ENCODE results near the gene CCDC85A. TPM values are rescaled to one million over a fixed set of nuclear protein-coding genes. Genes with fewer than 3 reads are reported as not detected.

CCDC85A gene
- polyA plus RNA-seq, 1 donor (not counting 4 experiments of a cell fraction or from before 2014, with no cell fraction given) = not detected

- Histone ChIP-seq H2AFZ (ENCODE audit: control insufficient read depth, low read length) (no peak overlapping the region), H4K20me1 (ENCODE audit: control insufficient read depth, extremely low read depth, insufficient read depth, low read length) (no peaks in the 10 kb centered on the region), H3K79me2 (ENCODE audit: control insufficient read depth, insufficient read depth, low read length) (no peaks in the 10 kb centered on the region), H3K27ac (ENCODE audit: control insufficient read depth, insufficient read depth, low read length) (no peak overlapping the region), H3K36me3 (ENCODE audit: control insufficient read depth in 2 of 2, extremely low read depth in 1 of 2, insufficient read depth in 2 of 2, low read length in 2 of 2) (no peaks in the 10 kb centered on the region), H3K27me3 (ENCODE audit: control insufficient read depth, extremely low read depth, insufficient read depth, low read length) (no peaks in the 10 kb centered on the region), H3K9ac (ENCODE audit: control insufficient read depth, extremely low read depth, insufficient read depth, low read length) (no peak overlapping the region), H3K4me1 (ENCODE audit: control insufficient read depth, extremely low read depth, insufficient read depth, low read length) (no peaks in the 10 kb centered on the region), H3K9me3 (ENCODE audit: control insufficient read depth, low read depth, low read length) (no peaks in the 10 kb centered on the region), H3K4me2 (ENCODE audit: control insufficient read depth, extremely low read depth, insufficient read depth, low read depth, low read length) (no peak overlapping the region), H3K9me1 (ENCODE audit: control insufficient read depth, extremely low read depth, insufficient read depth, low read length) (no peaks in the 10 kb centered on the region), H3K4me3 (ENCODE audit: control insufficient read depth in 2 of 3, extremely low read depth in 1 of 3, insufficient read depth in 2 of 3, low read depth in 1 of 3, low read length in 3 of 3) (no peak overlapping the region)
- DNase-seq (ENCODE audit: low read depth, low spot score) (no peak), FAIRE-seq (no peak)
- dilution Hi-C loops (cut with MboI; ENCODE audit: extremely low pct_ligation_motif_present, low sequenced_read_pairs) = no loop called here
- TF ChIP-seq CTCF (optimal IDR thresholded peaks at IDR 0.05 in 1 of 3, IDR thresholded peaks at IDR 0.05 in 1 of 3, conservative IDR thresholded peaks at IDR 0.05 in 1 of 3; ENCODE audit: extremely low read depth in 1 of 3, insufficient read depth in 2 of 3, low read length in 3 of 3) (no peak), EZH2 (IDR thresholded peaks at IDR 0.05; ENCODE audit: low read length) (no peak)
Observed at GRCh38 chr2:56195563-56195962, 11.8 kb downstream of the CCDC85A start.

DNA sequence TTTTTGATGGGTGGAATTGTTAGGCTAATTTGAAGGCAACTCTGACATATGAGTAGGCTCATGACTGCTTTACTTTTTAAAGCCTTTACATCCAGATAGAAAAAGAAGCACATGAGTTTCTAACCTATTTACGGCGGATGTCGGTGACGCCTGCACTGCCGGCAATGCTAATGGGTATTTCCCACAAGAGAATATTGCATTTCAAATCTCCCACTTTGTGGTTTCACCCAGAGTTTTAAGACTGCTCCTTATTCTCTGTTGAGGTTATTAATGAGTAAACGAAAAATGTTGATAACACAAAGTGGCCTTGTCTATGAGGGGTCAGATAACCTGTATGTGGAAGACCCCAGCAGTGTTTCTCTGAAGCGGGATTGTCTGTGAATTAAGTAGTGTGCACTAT, 14.0 kb downstream of the CCDC85A start:
- no peaks in the 10 kb centered on the region for H3K79me2 ChIP-seq (ENCODE audit: control insufficient read depth, insufficient read depth, low read length)
- TF ChIP-seq EZH2 (IDR thresholded peaks at IDR 0.05; ENCODE audit: low read length) (no peak), CTCF (optimal IDR thresholded peaks at IDR 0.05 in 1 of 3, IDR thresholded peaks at IDR 0.05 in 1 of 3, conservative IDR thresholded peaks at IDR 0.05 in 1 of 3; ENCODE audit: extremely low read depth in 1 of 3, insufficient read depth in 2 of 3, low read length in 3 of 3) (no peak)
- no peak for DNase-seq (ENCODE audit: low read depth, low spot score)
- FAIRE-seq = no peak
- H3K27ac ChIP-seq (ENCODE audit: control insufficient read depth, insufficient read depth, low read length) = no peak overlapping the region
- no peaks in the 10 kb centered on the region for H4K20me1 ChIP-seq (ENCODE audit: control insufficient read depth, extremely low read depth, insufficient read depth, low read length)
- H3K9ac ChIP-seq (ENCODE audit: control insufficient read depth, extremely low read depth, insufficient read depth, low read length) = no peak overlapping the region
- no peaks in the 10 kb centered on the region for H3K36me3 ChIP-seq (ENCODE audit: control insufficient read depth in 2 of 2, extremely low read depth in 1 of 2, insufficient read depth in 2 of 2, low read length in 2 of 2)
- H3K9me1 ChIP-seq (ENCODE audit: control insufficient read depth, extremely low read depth, insufficient read depth, low read length) = no peaks in the 10 kb centered on the region
- no peak overlapping the region for H3K4me3 ChIP-seq (ENCODE audit: control insufficient read depth in 2 of 3, extremely low read depth in 1 of 3, insufficient read depth in 2 of 3, low read depth in 1 of 3, low read length in 3 of 3)
- no peaks in the 10 kb centered on the region for H3K27me3 ChIP-seq (ENCODE audit: control insufficient read depth, extremely low read depth, insufficient read depth, low read length)
- H3K9me3 ChIP-seq (ENCODE audit: control insufficient read depth, low read depth, low read length) = no peaks in the 10 kb centered on the region
- no peaks in the 10 kb centered on the region for H3K4me1 ChIP-seq (ENCODE audit: control insufficient read depth, extremely low read depth, insufficient read depth, low read length)
- H2AFZ ChIP-seq (ENCODE audit: control insufficient read depth, low read length) = no peak overlapping the region
- H3K4me2 ChIP-seq (ENCODE audit: control insufficient read depth, extremely low read depth, insufficient read depth, low read depth, low read length) = no peak overlapping the region
- dilution Hi-C loops (cut with MboI; ENCODE audit: extremely low pct_ligation_motif_present, low sequenced_read_pairs) = no loop called here

Data from keratinocyte (primary cell).